ENCODE results near the gene CHIC2.

CHIC2 gene

DNA sequence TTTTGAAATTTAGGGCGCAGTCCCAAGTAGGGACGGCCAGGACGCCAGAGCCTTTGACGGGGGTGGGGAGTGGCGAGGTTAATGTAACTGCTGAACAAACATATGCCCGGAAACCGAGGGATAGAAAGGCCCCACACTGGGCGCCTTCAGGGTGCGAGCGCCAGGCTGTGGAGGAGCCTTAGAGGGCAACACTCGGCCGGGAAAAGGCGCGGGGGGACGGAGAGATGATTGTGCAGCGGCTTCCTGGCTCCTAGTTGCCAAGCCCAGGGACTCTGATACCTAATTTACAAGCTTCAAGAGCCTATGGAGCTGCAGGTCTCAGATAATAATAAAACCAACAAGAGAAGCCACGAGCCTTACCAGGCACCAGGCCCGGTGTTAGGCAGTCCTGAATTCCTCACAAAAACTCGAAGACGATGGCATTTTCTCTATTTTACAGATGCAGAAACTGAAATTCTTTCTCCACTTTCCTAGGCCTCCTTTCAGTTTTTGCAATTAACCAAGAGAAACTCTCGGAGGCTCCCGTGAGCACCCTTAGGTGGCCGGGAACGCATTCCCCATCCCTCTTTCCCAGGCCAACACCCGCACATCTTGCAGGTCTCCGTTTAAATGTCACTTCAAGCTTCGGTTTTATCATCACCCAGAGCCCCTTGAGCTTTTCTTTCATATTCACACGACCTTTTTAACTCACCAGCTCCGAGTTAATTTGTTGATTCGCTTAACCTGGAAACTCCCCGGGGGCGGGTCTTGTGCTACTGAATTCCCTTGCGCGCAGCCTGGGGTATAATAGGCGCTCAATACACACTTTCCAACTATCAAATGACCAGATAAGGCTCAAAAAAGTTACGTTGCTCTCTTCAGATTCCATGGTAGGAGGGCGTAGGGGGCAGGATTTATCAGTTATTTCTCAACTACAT is 29.2 kb upstream of the CHIC2 start:
- DNase-seq (ENCODE audit: low read depth): no peak

DNA sequence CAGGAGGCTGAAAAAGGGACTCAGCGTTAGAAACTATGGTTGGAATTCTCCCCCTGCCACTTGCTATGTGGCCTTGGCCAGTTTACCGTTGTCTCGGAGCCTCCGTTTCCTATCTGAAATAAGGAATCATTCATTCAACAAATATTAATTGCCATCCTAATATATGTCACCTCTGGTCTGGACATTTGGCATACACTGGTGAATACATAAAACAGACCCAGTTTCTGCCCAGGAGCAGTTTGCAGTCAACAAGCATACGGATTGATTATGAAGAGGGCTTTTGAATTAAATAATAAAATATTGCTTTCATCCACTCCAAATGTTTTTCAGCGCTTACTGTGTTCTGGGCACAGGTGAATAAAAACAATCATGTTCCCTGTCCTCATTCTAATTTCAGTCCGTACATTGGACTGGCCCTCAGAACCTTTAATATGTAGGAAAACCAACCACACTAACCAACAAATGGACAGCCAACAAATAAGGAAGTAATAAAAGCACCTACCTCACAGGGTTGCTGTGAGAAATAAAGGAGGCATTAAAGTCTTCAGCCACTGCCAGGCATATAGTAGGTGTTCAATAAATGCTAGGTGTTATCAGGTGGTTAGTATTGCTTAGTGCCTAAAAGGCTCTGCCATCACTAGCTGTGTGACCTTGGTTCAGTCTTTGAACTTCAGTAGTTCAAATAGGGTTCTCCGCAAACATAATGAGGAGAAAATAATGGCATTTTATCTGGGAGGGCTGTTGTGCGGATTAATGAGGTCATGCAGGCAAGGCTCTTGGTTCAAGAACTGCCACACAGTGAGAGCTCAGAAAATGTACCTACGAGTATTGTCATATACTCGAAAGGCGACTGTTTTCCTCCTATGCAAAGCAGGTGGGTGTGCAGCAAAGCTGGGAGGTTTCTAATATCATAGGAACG is 28.3 kb upstream of the CHIC2 start:
- DNase-seq (ENCODE audit: low read depth): no peak

DNA sequence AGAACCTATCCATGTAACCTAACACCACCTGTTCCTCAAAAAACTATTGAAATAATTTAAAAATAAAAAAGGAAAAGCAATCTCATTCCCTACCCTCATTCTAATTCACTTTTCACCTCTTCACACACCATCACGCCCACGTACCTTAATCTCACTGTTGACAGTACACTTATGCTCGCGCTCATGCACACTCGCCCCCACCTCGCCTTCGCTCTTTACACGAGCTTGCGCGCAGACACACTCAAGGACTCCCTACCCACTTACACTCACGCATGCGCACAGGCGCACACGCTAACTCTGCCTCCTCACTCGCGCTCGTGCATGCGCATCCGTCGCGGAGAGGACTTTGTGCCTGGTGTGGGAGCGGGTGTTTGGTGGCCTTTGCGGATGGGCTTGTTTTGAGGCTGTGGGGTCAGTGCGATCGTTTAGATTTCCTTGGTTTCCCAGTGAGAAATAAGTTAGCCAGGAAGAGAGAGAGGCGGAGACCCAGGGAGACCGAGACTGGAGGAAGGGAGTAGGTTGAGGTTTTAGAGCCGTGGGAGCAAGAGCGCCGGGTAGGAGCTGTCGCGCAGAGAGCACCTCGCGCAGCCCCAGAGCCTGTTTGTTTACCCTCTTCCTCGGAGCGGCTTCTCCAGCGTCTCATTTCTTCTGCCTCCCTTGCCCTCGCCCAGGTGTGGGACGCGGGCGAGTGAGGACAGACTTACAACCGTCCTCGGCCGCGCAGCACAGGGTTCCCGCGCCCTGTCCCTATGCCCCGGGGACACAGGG is 27.4 kb upstream of the CHIC2 start:
- peak; percentile 76 for DNase-seq (ENCODE audit: low read depth)

DNA sequence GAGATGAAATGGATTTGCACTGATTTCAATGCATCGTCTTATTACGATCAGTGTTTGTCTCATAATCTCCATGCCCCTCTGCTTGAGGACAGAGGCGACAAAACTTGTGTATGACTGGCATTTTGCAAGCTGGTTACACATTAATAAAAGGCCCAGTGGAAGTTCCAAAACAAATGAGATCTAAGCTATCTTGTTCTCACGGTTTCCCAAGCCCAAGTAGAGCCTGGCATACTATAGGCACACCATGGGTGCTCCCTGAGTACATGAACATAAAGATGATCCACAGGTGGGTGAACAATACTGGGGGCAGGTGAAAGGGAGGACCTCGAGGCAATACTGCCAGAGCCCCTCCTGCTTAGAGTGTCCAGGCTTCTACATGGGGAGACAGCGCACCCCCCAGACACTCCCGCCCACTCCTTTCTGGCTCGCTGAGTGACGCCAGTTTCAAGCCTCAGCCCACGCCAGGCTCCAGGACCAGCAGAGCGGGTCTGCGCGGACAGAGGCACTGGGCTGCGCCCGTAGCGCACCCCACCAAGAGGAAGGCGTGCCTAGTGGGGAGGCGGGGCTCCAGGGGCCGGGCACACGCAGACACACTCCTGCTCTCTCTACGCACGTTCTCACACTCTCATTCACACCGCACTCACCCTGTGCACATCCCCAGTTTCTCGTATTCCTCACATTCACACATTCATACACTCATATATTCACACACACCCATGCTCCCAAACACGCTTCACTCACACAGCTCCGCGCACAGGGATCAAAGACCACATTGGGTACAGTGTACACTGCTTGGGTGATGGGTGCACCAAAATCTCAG is 26.6 kb upstream of the CHIC2 start:
- no peak for DNase-seq (ENCODE audit: low read depth)

DNA sequence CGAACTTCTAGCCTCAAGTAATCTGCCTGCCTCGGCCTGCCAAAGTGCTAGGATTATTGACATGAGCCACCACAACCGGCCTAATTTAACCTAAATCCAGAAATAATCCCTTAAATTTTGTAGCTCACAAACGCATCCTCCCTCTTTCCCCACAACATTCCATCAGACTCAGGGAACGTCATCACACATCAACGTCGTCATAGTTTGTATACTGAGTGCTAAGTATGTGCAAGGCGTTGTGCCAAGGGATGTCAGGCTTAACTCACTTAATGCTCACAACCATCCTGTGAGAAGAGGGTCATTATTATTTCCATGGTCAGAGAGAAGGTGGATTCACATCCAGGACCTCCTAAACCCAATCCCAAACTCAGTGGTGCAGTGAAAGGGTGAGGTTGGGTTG is 26.0 kb upstream of the CHIC2 start:
- DNase-seq (ENCODE audit: low read depth): no peak

DNA sequence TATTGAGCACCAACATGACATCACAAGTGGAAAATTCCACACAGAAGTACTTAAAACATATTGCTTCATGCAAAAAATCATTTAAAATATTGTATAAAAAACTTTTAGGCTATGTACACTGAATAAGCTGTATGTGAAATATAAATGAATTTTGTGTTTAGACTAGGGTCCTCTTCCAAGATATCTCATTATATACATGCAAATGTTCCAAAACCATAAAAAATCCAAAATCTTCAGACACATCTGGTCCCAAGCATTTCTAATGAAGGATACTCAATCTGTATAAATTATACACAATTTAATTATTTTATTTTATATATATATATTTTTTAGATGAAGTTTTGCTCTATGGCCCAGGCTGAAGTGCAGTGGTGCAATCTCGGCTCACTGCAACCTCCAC is 25.5 kb upstream of the CHIC2 start:
- DNase-seq (ENCODE audit: low read depth): no peak

DNA sequence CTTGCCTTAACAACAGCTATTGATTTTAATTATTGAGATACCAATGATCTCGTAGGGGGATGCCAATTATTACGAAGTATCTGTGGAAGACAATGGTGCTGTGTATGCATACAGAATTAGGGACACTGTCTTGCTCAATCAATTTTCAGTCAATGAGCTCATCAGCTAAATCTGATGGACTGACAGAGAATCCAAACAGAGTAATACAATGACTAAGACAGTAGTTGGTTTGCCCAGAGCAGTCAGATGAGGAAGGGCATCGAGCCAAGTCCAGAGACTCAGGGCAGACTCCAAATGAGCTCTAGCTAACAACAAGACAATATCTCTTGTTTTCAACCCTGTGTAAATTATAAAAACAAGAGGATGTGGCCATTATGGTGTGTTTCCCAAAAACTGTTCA is 20.9 kb upstream of the CHIC2 start:
- no peak for DNase-seq (ENCODE audit: low read depth)

DNA sequence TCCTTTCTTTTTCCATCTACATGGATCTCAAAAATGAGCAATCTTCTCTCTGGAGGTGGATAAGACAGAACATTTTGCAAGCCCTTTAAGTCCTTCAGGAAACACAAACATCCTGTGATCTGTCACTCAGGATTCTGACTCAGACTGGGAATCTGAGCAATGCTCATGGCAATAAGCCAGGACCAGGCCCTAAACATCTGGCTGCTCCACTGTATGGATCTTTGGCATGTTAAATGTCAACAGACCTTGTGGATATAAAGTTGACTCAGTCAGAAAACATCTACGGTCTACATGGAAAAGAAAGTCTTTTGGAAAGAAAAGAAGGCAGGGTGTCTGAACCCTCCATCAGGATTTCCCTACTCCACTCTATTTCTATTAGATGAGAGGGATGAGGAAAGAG is 17.8 kb upstream of the CHIC2 start:
- DNase-seq (ENCODE audit: low read depth): no peak

DNA sequence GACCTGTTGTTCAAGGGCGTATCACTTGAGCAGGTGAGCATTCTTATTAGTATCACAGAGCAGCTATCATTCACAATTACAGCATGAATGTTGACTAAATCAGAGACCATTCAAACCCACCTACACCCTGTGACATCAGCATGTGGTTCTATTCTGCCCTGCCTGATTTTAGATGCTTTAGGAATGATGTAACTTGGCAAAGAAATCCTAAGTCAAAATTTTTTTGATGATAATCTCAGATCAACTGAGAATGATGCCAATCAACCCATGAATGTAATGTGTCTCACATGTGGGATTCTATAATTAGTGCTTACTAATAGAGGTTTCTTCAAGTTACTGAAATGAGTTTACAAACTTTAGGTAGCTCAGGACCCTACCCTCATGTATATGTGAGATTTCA is 13.4 kb upstream of the CHIC2 start:
- DNase-seq (ENCODE audit: low read depth): no peak

DNA sequence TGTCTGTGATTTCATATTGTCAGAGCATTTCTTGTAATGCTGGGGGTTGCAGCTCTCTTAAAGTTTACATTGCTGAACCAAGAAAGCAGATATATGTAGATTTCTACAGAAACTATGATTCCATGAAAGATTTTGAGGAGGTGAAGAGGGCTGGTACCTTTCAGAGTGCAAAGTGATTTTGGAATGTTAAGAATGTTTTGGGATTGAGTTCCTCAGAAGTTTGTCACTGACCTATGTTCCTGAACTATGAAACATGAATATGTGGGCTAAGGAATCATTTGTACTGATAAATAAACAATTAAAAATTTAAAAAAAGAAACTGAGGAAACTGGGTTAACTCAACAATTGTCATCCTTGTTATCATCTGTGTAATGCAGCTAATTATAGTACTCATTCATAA is 12.3 kb upstream of the CHIC2 start:
- DNase-seq (ENCODE audit: low read depth): no peak

DNA sequence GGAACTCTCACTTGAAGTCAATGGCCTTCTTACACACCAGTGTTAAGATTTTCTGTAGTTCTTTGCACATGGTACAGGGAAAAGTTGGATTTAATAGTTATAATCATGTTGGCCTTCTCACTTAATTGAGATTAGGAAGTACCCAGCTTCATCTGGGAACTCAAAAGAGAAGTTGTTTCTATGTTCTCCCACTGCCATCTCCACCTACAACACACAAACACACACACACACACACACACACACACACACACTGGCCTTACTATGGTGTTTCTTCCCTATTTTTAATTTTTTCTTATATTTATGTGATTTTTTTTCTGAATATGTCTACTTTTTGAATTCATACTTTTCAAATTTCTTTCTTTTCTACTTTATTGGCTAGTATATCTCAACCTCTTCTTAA is 10.0 kb upstream of the CHIC2 start:
- no peak for DNase-seq (ENCODE audit: low read depth)

DNA sequence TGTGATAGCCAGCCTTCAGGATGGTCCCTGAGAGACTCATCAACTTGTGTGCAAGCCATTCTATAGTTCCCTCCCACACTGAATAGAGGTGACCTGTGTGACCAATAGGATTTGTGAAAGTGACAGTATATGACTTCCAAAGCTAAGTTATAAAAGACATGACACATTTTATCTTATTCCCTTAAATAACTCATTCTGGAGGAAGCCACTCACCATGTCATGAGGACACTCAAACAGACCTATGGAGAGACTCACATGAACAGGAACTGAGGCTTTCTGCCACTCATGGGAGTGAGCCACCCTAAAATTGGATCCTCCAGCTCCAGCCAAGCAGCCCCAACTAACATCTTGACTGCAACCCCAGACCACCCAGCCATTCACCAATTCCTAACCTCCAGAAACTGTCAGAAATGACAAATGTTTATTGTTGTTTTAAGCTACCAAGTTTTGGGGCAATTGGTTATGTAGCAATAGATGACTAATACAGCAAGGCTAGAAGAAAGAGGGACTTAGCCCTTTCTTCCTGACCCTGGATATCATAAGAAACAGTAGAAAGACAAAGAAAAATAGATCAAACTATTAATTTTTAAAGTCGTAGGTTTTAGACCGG is 9.0 kb upstream of the CHIC2 start:
- DNase-seq (ENCODE audit: low read depth): no peak

DNA sequence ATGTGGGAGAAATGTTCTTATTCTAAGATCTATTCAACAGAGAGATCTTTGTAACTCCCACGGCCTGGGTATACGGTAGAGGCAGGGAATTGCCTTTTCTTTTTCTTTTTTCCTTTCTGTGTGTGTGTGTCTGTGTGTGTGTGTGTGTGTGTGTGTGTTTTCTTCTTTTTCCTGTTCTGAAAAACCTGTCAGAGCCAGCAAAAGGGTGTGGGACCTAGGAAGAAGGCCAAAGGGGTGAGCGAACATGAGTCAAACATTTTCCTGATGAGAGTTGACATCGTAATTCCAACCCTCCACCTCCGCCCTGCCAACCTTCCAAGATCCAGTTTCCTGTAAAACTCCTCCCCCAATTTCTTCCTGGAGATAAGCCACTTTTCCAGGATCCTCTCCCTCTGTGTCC is 2.8 kb upstream of the CHIC2 start:
- no peak for DNase-seq (ENCODE audit: low read depth)

DNA sequence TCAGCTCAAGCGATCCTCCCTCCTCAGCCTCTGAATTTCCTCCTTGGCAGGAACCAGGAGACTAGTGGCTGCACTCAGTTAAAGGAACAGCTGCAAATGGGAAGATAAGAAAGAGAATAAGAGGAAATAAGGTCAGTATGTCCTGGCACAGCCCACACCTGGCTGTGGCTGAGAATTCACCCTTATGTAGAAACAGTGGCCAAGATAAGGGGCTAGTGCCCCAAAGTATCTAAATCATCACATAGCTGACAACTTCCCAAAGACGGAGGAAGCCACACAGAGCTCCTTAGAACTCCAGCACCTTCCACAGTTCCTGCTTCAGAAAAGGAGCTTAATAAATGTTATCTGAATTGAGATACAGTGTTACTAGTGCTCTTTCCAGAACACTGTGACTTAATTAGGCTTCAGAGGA is 2.3 kb upstream of the CHIC2 start:
- peak; percentile 76 for DNase-seq (ENCODE audit: low read depth)

DNA sequence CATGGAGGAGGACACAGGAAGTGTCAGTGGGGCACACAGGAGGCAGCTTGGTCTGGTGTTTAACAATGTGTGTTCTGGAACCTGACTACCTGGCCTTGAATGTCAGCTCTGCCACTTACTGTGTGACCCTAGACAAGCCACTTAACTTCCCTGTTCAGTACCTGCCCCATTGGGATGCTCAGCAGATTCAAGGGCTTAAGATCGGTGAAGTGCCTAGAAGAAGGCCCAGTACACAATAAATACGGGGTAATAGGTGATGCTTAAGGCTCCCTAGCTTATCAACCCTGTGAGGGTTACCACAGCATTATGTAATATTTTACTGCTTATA is 1.6 kb upstream of the CHIC2 start:
- no peak for DNase-seq (ENCODE audit: low read depth)

DNA sequence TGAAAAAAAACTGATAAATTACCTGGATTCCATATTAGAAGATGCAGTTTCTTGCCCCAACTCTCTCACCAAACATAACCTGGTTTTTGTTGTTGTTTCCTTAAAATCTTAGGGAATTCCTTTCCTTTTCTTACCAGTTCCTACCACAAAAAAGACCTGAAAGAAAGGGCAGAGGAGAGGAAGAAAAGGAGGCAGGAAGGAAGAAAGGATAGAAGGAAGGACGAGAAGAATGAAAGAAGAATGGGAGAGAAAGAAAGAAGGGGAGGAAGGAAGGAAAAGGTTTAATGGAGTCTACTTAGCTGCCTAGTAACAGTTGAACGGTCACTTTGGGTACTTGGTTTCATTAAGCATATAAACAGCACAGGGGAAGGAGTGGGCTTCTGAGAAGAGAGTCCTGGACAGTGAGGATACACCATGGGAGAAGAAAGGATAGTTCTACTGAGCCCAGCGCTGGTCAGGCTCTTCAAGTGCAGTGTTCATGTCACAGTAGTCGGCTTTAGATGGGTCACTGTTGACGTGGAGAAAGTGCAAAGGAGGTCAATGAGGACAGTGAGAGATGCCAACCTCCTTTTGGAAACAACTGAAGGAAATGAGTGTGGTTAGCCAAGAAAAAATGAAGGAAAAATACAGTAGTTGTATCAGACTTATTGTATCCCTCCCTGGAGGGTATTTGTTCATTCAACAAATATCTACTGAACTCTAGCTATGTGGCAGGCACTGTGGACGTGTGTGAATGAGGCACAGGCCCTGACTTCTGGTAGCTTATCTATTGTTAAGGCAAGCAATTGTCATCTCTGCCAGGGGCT is 1.1 kb upstream of the CHIC2 start:
- no peak for DNase-seq (ENCODE audit: low read depth)

DNA sequence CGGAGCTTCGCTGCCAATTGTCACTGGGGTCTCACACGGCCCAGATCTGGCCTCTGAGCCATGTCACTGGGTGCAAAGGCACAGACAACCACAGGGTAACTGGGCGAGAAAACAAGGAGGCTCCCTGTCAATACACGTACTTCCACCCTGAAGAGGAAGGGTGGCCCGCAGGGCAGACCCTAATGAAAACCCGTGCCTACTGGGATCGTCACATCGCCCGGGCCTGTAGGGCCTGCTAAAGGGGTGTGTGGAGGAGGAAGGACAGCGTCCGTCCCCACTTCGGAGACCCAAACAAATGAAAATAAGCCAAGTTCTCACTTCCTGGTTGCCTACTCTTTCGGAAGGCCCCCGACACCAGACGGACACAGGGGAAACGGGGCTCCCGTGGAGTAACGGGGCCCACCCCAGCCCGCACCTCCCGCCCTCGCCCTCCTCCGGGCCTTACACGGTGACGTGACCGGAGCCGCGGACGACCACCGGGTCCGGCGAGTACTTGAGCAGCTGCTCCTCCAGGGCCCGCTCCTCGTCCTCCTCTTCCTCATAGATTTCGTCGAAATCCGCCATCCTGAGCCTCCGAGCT is 578 bp downstream of the CHIC2 start:
- no peak for DNase-seq (ENCODE audit: low read depth)

DNA sequence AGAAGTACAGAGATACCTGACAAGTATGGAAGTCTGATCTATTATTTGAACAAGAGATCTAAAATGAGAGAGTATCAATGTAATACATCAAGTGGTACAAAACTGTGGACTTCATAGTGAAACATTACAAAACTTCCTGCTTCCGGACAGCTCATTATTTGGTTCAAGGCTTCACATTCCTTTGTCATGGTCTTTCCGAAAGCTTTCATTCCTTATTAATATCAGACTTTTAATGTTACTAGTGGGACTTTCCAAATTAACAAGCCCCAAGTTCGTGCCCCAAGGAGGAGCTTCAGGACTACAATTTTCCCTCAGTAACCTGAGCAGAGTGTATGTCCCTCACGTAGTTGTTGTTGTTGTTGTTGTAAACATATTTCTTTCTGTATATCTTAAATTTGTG is 1.2 kb downstream of the CHIC2 start:
- no peak for DNase-seq (ENCODE audit: low read depth)

DNA sequence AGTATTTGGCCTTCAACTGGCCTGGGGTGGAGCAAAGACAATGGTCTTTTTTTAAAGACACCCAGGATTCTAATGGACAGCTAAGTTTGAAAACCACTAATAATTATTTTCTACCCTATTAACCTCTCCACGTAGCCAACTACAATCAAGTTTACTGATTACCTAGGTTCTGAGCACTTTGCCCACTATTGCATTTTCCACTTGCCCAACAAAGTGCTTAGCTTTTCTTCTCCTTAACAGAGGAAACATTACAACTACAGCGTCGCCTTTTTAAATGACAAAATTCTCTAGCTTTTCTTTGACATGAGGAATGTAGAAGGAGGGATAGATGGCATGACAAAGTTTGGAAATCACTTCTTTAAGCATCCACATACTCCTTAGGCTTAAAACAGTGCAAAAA is 2.0 kb downstream of the CHIC2 start:
- DNase-seq (ENCODE audit: low read depth): no peak

DNA sequence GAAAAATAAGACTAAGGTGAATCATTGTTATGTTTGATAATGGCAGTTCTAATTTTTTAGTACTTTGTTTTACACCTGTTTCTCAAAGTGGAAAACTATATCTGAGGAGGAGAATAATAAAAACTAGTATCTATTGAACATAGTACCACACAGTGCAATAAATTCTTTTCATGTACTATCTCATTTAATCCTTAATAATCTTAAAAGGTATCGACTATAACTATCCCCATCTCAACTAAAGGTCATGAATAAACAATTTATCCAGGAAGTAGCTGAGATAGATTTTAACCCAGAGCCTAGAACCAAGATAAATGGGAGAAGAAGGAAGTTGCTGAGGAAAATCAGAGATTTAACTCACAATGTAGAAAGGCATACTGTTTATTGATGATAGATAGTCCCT is 2.5 kb downstream of the CHIC2 start:
- DNase-seq (ENCODE audit: low read depth): no peak
